Measurements from ENCODE around the gene MAP3K8. TPM values are rescaled to one million over a fixed set of nuclear protein-coding genes. Genes with fewer than 3 reads are reported as not detected.

MAP3K8 gene
- total and polyA plus RNA-seq, 10 of the 15 experiments (the other 5 are each of a cell fraction or from before 2014, with no cell fraction given) = 25.5 to 115 (median 40.2) TPM

DNA sequence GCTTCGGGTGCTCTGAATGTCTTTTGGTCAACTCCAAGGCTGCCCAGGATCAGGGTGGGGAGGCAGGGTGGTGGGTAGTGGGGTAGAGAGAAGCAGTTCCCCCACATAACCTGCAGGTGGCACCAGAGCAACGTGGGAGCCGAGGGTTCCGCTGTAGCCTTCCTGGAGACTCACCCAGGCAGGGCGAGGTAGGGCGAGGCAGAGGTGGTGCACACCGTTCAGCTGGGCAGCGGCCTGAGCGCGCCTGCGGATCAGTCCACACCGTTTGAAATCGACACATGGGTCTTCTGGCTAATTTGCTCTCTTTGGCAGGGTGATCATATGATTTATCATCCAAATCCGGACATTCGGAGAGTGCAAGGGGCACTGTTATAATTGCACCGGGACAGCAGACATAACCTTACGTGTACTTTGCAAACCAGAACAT lies 41.4 kb upstream of the MAP3K8 start:
- Histone ChIP-seq H2AFZ (ENCODE audit: control insufficient read depth, low read depth, low read length) (peak overlapping the region; percentile 75), H3K4me2 (ENCODE audit: control insufficient read depth, insufficient read depth) (peak overlapping the region; percentile 77), H3K27me3 (replicated peaks in 1 of 2; ENCODE audit: control insufficient read depth in 2 of 2, insufficient read depth in 2 of 2, low read length in 1 of 2) (no peaks in the 10 kb centered on the region), H3K4me1 (ENCODE audit: control insufficient read depth, insufficient read depth, low read length) (no peaks in the 10 kb centered on the region), H3K27ac (ENCODE audit: control insufficient read depth, insufficient read depth) (no peak overlapping the region), H3K4me3 (no peak overlapping the region), H4K20me1 (ENCODE audit: control insufficient read depth, insufficient read depth) (no peaks in the 10 kb centered on the region), H3K9me3 (replicated peaks; ENCODE audit: control insufficient read depth, insufficient read depth, low read length) (no peaks in the 10 kb centered on the region), H3K9ac (ENCODE audit: control insufficient read depth, insufficient read depth, low read length) (no peak overlapping the region), H3K36me3 (ENCODE audit: control insufficient read depth in 2 of 2, insufficient read depth in 2 of 2, low read length in 1 of 2) (no peaks in the 10 kb centered on the region), H3K79me2 (ENCODE audit: control insufficient read depth, insufficient read depth, low read length) (no peaks in the 10 kb centered on the region)
- ChIA-PET POLR2A (interaction anchor here (0.6 to 1.5 kb wide), 2 partner anchors 139 to 198 kb away, joined by 6 to 8 read pairs; no protein-coding TSS in a partner anchor), RAD21 (ENCODE audit: unreplicated experiment) (interaction anchor here (0.8 to 7.2 kb wide), 10 partner anchors 63 to 244 kb away, joined by 3 to 59 read pairs (median 3); no protein-coding TSS in a partner anchor), SMC1A (ENCODE audit: uncharacterized antibody, unreplicated experiment) (interaction anchor here (0.9 to 6.6 kb wide), 15 partner anchors 29 to 201 kb away, joined by 3 to 68 read pairs (median 4); no protein-coding TSS in a partner anchor), CTCF (interaction anchor here (0.8 to 9.5 kb wide), 17 partner anchors 9 to 1415 kb away, joined by 3 to 221 read pairs (median 6); no protein-coding TSS in a partner anchor)
- WGBS (ENCODE audit: insufficient coverage, insufficient replicate concordance, low lambda C conversion rate, missing lambda C conversion rate) = 24% methylated on average over 17 of the region's 17 CpGs
- intact Hi-C loops (cut with micrococcal nuclease; ENCODE audit: unreplicated experiment) (loop anchor here (1.0 kb wide), 4 partner anchors 49 to 199 kb away; no protein-coding TSS in a partner anchor), in situ Hi-C loops (cut with MboI) (loop anchor here (5.0 kb wide), 1 partner anchor 200 kb away; no protein-coding TSS in a partner anchor)
- peak; percentile 31 for DNase-seq (ENCODE audit: low read depth, low spot score)
- peak; percentile 100 for ATAC-seq
- peak; percentile 91 for FAIRE-seq
- BruUV-seq (replicated peaks) = no TSS peak
- no peak for TF ChIP-seq BHLHE40 (IDR thresholded peaks at IDR 0.05; ENCODE audit: borderline replicate concordance in 1 of 2, low read depth in 2 of 2, low read length in 1 of 2)
- TF ChIP-seq, protein P1, sequence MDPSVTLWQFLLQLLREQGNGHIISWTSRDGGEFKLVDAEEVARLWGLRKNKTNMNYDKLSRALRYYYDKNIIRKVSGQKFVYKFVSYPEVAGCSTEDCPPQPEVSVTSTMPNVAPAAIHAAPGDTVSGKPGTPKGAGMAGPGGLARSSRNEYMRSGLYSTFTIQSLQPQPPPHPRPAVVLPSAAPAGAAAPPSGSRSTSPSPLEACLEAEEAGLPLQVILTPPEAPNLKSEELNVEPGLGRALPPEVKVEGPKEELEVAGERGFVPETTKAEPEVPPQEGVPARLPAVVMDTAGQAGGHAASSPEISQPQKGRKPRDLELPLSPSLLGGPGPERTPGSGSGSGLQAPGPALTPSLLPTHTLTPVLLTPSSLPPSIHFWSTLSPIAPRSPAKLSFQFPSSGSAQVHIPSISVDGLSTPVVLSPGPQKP (IDR thresholded peaks at IDR 0.05; ENCODE audit: low read depth, low read length) = no peak
- TF ChIP-seq, protein P2, sequence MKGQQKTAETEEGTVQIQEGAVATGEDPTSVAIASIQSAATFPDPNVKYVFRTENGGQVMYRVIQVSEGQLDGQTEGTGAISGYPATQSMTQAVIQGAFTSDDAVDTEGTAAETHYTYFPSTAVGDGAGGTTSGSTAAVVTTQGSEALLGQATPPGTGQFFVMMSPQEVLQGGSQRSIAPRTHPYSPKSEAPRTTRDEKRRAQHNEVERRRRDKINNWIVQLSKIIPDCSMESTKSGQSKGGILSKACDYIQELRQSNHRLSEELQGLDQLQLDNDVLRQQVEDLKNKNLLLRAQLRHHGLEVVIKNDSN (IDR thresholded peaks at IDR 0.05; ENCODE audit: borderline replicate concordance, extremely low read length, insufficient read depth, low read depth, low read length) = no peak
- TF ChIP-seq SPI1 (IDR thresholded peaks at IDR 0.05; ENCODE audit: borderline replicate concordance, insufficient read depth, low read depth, low read length) = no peak
- no peak for TF ChIP-seq CEBPB (IDR thresholded peaks at IDR 0.05; ENCODE audit: borderline replicate concordance in 1 of 2, low read depth in 2 of 2, low read length in 2 of 2)
- TF ChIP-seq, protein P3, sequence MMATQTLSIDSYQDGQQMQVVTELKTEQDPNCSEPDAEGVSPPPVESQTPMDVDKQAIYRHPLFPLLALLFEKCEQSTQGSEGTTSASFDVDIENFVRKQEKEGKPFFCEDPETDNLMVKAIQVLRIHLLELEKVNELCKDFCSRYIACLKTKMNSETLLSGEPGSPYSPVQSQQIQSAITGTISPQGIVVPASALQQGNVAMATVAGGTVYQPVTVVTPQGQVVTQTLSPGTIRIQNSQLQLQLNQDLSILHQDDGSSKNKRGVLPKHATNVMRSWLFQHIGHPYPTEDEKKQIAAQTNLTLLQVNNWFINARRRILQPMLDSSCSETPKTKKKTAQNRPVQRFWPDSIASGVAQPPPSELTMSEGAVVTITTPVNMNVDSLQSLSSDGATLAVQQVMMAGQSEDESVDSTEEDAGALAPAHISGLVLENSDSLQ (IDR thresholded peaks at IDR 0.05) = no peak
- TF ChIP-seq, protein P4, sequence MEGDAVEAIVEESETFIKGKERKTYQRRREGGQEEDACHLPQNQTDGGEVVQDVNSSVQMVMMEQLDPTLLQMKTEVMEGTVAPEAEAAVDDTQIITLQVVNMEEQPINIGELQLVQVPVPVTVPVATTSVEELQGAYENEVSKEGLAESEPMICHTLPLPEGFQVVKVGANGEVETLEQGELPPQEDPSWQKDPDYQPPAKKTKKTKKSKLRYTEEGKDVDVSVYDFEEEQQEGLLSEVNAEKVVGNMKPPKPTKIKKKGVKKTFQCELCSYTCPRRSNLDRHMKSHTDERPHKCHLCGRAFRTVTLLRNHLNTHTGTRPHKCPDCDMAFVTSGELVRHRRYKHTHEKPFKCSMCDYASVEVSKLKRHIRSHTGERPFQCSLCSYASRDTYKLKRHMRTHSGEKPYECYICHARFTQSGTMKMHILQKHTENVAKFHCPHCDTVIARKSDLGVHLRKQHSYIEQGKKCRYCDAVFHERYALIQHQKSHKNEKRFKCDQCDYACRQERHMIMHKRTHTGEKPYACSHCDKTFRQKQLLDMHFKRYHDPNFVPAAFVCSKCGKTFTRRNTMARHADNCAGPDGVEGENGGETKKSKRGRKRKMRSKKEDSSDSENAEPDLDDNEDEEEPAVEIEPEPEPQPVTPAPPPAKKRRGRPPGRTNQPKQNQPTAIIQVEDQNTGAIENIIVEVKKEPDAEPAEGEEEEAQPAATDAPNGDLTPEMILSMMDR (IDR thresholded peaks at IDR 0.05 in 2 of 3, conservative IDR thresholded peaks at IDR 0.05 in 1 of 3; ENCODE audit: control insufficient read depth in 2 of 3, extremely low read depth in 1 of 3, insufficient read depth in 1 of 3, low read depth in 3 of 3, low read length in 3 of 3) = peak; percentile 81 to 100 (median 97); a peak in 5 of 6 replicates
- TF ChIP-seq FOXK2 (IDR thresholded peaks at IDR 0.05) = no peak
- no peak for TF ChIP-seq NR2C2 (IDR thresholded peaks at IDR 0.05; ENCODE audit: borderline replicate concordance, control insufficient read depth, insufficient read length, low read depth)
- TF ChIP-seq ATF7 (IDR thresholded peaks at IDR 0.05; ENCODE audit: low read depth) = no peak
- no peak for TF ChIP-seq CREM (IDR thresholded peaks at IDR 0.05; ENCODE audit: low read depth)
- no peak for TF ChIP-seq IKZF1 (conservative IDR thresholded peaks at IDR 0.05)
- TF ChIP-seq POU2F2 (IDR thresholded peaks at IDR 0.05; ENCODE audit: borderline replicate concordance, low read depth, low read length) = 0 out of 3 replicates have a peak, but pooled peaks have one; percentile 46
- TF ChIP-seq RAD21 (IDR thresholded peaks at IDR 0.05; ENCODE audit: insufficient read depth, low read depth, low read length) = peak; percentile 97
- TF ChIP-seq RELA (IDR thresholded peaks at IDR 0.05; ENCODE audit: borderline replicate concordance, partially characterized antibody) = peak; percentile 7
- 0 out of 2 replicates have a peak, but pooled peaks have one; percentile 18 for TF ChIP-seq ESRRA (IDR thresholded peaks at IDR 0.05; ENCODE audit: low read length)
- peak; percentile 77; the same call in 1 of the 2 replicates for TF ChIP-seq YY1 (IDR thresholded peaks at IDR 0.05; ENCODE audit: low read depth, low read length)
- no peak for TF ChIP-seq ASH2L (IDR thresholded peaks at IDR 0.05; ENCODE audit: borderline replicate concordance, low read depth)
